Activated T-cell treated with anti-CD3 and anti-CD28 coated beads, Interleukin-2, amount 50 U/mL, for 72 hours (primary cell): Measurements from ENCODE around the gene CNTNAP2. TPM values are rescaled to one million over a fixed set of nuclear protein-coding genes. Genes with fewer than 3 reads are reported as not detected.

Source experiments
- ATAC-seq, 2 donors: fragments of 150-1000 bp; cut with Tn5 transposase; replicated peaks in 1 of 2; 2 replicates each; pipeline ENCODE4 v1.10.0; 2021; ENCODE audit warnings: moderate library complexity in 2 of 2, mild to moderate bottlenecking in 1 of 2
- DNase-seq, 2 donors: peaks; one replicate each; pipeline ENCODE4 v3.0.0; 2021 to 2022; ENCODE audit warnings: mixed read lengths in 1 of 2
- H3K27ac Mint-ChIP-seq: one replicate; pipeline ENCODE4 v1.8.0; 2022; ENCODE audit warnings: mild to moderate bottlenecking, moderate library complexity, mixed read lengths
- H3K27me3 Mint-ChIP-seq: one replicate; pipeline ENCODE4 v1.8.0; 2022; ENCODE audit warnings: low read depth, mixed read lengths
- H3K36me3 Mint-ChIP-seq, 2 donors: one replicate each; pipeline ENCODE4 v1.8.0; 2022; ENCODE audit warnings: mixed read lengths in 2 of 2, mild to moderate bottlenecking in 1 of 2; ENCODE audit not compliant: insufficient read depth in 2 of 2
- H3K4me1 Mint-ChIP-seq: one replicate; pipeline ENCODE4 v1.8.0; 2022; ENCODE audit warnings: low read depth, mixed read lengths
- H3K4me3 Mint-ChIP-seq, 2 donors: one replicate each; pipeline ENCODE4 v1.8.0; 2022; ENCODE audit warnings: mild to moderate bottlenecking in 2 of 2, mixed read lengths in 2 of 2, moderate library complexity in 2 of 2
- H3K9me3 Mint-ChIP-seq, 2 donors: one replicate each; pipeline ENCODE4 v1.8.0; 2022; ENCODE audit warnings: mixed read lengths in 2 of 2
- total RNA-seq, 2 donors: library from RNA; stranded (reverse); gene quantifications; one replicate each; pipeline ENCODE4 v1.2.3, GENCODE V29; 2022

The CNTNAP2 gene
- total RNA-seq, 2 donors from 2014 or later: not detected

DNA sequence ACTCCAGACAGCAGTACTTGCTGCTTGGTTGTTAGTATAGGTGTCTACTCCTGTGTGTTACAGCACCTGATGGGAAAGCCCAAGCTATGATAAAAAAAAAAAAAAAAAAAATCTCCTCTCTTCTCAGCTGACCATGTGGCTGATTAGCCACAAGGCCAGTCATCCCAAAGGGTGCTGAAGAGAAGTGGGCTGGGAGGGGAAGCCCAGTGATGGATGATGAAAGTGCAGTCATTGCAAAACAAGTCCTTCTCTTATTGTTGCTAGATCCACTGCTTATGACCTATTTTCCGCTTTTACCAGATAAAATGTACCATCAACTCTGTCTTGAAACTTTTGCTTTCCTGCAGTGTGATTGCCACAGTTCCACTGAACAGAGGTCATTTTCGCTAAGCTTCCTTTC is 1381.5 kb downstream of the CNTNAP2 start:
- H3K36me3 Mint-ChIP-seq: no peaks in the 10 kb centered on the region
- H3K9me3 Mint-ChIP-seq: no peaks in the 10 kb centered on the region
- no peaks in the 10 kb centered on the region for H3K27me3 Mint-ChIP-seq
- no peak overlapping the region for H3K27ac Mint-ChIP-seq
- ATAC-seq: no peak
- no peaks in the 10 kb centered on the region for H3K4me1 Mint-ChIP-seq
- DNase-seq: no peak
- H3K4me3 Mint-ChIP-seq: no peak overlapping the region

DNA sequence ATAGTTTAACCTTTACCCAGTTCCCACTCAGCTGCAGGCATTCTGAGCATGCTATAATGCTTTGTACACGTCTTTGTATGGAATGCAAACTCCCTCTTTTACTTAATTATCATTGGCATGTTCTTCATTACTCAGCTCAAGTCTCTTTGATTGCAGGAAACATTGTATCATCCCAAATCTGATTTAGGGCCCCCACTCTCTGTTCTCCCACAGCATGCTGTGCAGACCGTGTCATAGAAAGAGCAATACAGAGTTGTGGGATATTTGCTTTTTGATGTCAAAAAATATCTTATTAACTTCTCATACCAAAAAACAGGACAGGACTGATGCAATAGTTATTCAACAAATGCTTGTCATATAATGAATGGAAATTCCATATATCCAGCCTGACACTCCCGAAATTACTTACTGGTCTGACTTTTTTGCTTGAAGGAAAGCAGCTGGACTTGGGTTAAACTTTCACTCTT is 1392.5 kb downstream of the CNTNAP2 start:
- Mint-ChIP-seq H3K27me3 (no peaks in the 10 kb centered on the region), H3K9me3 (peaks cover 8 to 12% of the 10 kb centered on the region in 2 donors), H3K27ac (no peak overlapping the region), H3K4me1 (no peaks in the 10 kb centered on the region), H3K36me3 (no peaks in the 10 kb centered on the region), H3K4me3 (no peak overlapping the region)
- DNase-seq (no peak), ATAC-seq (no peak)

DNA sequence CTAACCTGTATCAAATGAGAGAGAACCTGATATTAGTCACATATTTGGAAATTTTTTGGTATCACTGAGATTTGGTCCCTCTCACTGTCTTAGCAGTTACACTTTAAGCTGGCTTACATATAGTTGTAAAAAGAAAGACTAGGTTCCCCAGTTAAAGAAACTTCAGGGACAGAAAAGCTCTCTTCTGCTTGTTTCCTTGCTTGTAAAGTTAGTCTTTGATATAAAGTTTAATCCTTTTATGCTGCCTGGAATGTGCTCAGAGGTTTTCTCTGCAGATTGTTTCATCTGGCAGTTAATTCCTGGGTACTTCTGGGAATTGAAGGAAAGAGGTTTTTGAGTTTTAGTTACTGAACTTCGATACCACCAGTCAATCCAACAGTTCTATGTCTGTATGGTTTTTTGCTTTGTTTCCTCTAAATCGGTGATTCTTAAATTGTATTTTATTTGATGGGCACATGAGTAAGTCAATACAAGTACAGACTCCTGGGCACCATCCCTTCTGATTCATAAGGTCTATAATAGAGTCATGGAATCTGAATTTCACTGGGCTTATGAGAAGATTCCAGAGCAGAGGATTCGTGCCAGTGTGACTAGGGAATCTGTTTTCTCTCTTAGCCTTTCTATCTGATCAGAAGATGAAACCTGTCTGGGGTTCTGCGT is 1393.1 kb downstream of the CNTNAP2 start:
- Mint-ChIP-seq H3K4me1 (no peaks in the 10 kb centered on the region), H3K4me3 (no peak overlapping the region), H3K27me3 (no peaks in the 10 kb centered on the region), H3K27ac (no peak overlapping the region), H3K9me3 (peaks cover 8 to 14% of the 10 kb centered on the region in 2 donors), H3K36me3 (no peaks in the 10 kb centered on the region)
- ATAC-seq (no peak), DNase-seq (no peak)

DNA sequence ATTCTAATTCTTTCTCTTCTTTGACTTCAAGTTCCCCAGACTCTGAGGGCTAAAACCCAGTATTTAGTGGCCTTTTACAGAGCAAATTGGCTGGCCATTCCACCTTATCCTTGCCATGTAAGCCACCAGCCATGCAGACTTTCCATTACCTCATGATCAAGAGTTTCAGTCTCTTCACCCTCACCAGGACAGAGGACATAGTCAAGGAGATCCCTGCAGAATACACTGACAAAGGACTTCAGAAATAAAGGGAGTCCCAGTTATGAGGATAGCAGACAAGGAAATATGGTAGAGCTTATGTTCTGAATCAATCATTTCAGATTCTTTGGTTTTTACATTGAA is 1393.6 kb downstream of the CNTNAP2 start:
- H3K27me3 Mint-ChIP-seq: no peaks in the 10 kb centered on the region

DNA sequence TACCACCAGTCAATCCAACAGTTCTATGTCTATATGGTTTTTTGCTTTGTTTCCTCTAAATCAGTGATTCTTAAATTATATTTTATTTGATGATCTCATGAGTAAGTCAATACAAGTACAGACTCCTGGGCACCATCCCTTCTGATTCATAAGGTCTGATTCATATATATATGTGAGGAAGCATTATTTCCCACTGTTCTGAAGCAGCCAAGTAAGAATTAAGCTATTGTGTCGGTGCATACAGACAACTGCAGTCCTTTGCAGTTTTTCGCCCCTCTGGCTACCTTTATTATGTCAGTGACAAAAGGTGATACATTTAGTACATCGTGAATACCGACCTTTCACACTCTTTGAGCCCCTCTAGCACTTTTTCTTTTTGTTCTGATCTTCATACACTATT is 1394.3 kb downstream of the CNTNAP2 start:
- no peak for DNase-seq
- ATAC-seq: no peak
- Mint-ChIP-seq H3K27ac (no peak overlapping the region), H3K4me3 (no peak overlapping the region), H3K4me1 (no peaks in the 10 kb centered on the region), H3K9me3 (peaks cover 8 to 13% of the 10 kb centered on the region in 2 donors), H3K36me3 (no peaks in the 10 kb centered on the region), H3K27me3 (no peaks in the 10 kb centered on the region)

More for the DNA sequence above, 1393.6 kb downstream of the CNTNAP2 start:
- Mint-ChIP-seq H3K4me1 (no peaks in the 10 kb centered on the region), H3K36me3 (no peaks in the 10 kb centered on the region), H3K9me3 (peaks cover 8 to 15% of the 10 kb centered on the region in 2 donors), H3K4me3 (no peak overlapping the region), H3K27ac (no peak overlapping the region)
- no peak for DNase-seq
- ATAC-seq: no peak

DNA sequence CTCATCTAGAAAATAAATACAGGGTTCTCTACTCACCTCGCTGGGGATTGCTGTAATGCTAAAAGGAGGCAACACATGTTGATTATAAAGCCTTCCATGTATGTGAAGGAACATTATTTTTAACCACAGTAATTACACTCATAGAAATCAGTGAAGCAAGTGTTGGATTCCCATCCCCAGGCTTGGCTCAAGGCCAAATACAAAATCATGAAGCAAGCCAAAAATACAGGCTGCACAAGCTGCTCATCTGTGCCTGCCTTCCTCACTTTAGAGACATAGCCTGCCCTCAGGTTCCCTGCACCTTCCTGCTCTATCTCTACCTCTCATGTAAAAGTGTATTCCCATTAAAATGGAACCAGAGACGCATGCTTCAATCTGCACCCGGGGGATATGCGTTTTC is 1396.8 kb downstream of the CNTNAP2 start:
- Mint-ChIP-seq H3K27ac (no peak overlapping the region), H3K4me3 (no peak overlapping the region), H3K4me1 (no peaks in the 10 kb centered on the region), H3K27me3 (no peaks in the 10 kb centered on the region), H3K9me3 (peaks cover 6 to 7% of the 10 kb centered on the region in 2 donors), H3K36me3 (no peaks in the 10 kb centered on the region)
- DNase-seq (no peak), ATAC-seq (no peak)

DNA sequence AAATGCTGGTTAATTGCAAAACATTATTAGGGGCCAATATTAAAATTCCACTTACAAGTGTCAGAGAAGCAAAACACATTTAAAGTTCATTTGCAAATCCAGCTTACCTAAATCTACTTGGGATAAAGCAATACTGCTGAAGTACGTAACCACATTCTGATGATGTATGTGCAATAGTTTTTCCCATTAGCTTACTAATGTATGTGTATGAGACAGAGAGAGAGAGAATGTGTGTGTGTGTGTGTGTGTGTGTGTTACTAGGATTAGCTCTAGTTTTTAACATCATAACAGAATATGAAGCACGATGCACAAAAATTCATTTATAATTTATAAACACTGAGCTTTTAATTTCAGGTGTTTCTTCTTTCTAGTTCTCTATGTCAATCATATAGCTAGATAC is 1399.8 kb downstream of the CNTNAP2 start:
- H3K4me1 Mint-ChIP-seq: no peaks in the 10 kb centered on the region
- no peaks in the 10 kb centered on the region for H3K36me3 Mint-ChIP-seq
- H3K27me3 Mint-ChIP-seq: no peaks in the 10 kb centered on the region
- no peak for DNase-seq
- peaks cover 3% of the 10 kb centered on the region in 2 donors for H3K9me3 Mint-ChIP-seq
- no peak overlapping the region for H3K27ac Mint-ChIP-seq
- ATAC-seq: no peak
- H3K4me3 Mint-ChIP-seq: no peak overlapping the region

DNA sequence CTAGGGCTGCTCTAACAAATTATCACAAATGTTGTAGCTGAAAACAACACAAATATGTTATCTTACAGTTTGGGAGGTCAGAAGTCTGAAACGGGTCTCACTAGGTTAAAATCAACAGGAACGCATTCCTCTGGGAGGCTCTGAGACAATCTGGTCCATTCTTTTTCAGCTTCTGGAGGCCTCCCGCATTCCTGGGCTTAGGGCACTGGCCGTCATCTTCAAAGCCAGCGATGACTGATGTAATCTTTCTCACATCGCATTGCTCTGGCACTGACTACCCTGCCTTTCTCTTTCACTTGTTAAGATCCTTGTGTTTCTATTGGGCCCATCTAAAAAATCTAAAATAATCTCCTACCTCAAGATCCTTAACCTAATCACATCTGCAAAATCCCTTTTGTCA is 1402.5 kb downstream of the CNTNAP2 start:
- DNase-seq (no peak), ATAC-seq (no peak)
- Mint-ChIP-seq H3K4me3 (no peak overlapping the region), H3K27ac (peak overlapping the region; percentile 4), H3K36me3 (no peaks in the 10 kb centered on the region), H3K4me1 (no peaks in the 10 kb centered on the region), H3K27me3 (no peaks in the 10 kb centered on the region), H3K9me3 (peaks cover 2 to 3% of the 10 kb centered on the region in 2 donors)

DNA sequence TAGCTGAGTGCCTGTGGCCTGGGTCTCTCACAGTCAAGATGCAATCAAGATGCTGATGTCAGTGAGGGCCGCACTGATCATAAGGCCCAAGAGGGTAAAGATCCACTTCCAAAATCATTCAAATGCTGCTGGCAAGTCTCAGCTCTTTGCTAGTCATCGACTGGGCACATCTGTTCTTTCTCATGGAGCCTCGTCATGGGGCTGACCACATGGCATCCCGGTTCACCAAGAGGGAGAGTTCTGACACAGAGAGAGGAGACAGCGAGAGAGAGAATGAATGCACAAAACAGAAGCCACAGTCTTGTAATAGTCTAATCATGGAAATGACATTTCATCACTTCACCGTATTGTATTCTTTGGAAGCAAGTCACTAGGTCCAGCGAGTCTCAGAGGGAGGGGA is 1406.5 kb downstream of the CNTNAP2 start:
- Mint-ChIP-seq H3K27me3 (no peaks in the 10 kb centered on the region), H3K36me3 (no peaks in the 10 kb centered on the region), H3K27ac (no peak overlapping the region), H3K4me3 (no peak overlapping the region), H3K4me1 (no peaks in the 10 kb centered on the region), H3K9me3 (peaks cover 0 to under 1% of the 10 kb centered on the region in 2 donors)
- DNase-seq: no peak
- ATAC-seq: no peak

DNA sequence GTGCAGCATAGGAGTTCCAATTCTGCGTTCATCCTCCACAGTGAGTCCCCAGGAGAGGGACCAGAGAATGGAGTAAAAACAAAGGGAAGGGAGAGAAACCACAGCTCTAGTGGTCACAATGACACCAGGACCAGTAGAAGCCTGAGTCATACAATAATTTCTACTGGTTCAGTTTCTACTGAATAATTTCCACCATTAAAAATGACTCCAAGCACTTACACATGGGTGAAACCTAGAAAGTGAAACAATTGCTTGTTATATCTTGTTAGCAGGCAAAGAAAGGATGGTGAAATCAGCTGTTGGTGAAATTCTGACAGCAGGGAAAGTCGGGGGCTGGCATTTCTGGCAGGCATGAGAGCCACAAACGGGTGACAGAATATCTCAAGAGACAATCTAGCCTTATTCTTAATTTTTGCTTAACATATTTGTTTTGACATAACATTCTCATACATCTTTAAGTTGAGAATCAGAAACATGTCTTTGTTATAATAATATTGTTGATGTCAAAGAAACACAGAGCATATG is 1408.2 kb downstream of the CNTNAP2 start:
- DNase-seq: no peak
- Mint-ChIP-seq H3K36me3 (no peaks in the 10 kb centered on the region), H3K27me3 (no peaks in the 10 kb centered on the region), H3K9me3 (peaks cover 0 to 3% of the 10 kb centered on the region in 2 donors), H3K4me3 (no peak overlapping the region), H3K4me1 (no peaks in the 10 kb centered on the region), H3K27ac (no peak overlapping the region)
- no peak for ATAC-seq

DNA sequence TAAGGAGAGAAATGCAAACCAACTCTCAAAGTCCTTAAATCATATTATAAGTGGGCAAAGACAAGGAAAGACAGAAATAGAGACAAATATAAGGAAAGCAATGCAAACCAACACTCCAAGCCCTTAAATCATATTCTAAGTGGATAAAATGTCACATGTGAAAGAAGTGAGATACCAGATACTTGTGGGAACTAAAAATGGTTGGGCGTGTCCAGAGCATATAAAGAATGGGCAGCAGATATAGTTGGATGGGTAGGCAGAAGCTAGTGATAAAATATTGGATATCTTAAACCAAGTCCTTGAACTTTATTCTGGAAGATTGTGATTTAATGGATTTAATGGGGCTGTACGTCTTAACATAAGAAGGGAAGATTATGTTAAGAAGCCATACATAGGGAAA is 1408.7 kb downstream of the CNTNAP2 start:
- Mint-ChIP-seq H3K27ac (no peak overlapping the region), H3K36me3 (no peaks in the 10 kb centered on the region), H3K27me3 (no peaks in the 10 kb centered on the region), H3K4me3 (no peak overlapping the region), H3K4me1 (no peaks in the 10 kb centered on the region), H3K9me3 (peaks cover 0 to 3% of the 10 kb centered on the region in 2 donors)
- ATAC-seq: no peak
- DNase-seq: no peak

DNA sequence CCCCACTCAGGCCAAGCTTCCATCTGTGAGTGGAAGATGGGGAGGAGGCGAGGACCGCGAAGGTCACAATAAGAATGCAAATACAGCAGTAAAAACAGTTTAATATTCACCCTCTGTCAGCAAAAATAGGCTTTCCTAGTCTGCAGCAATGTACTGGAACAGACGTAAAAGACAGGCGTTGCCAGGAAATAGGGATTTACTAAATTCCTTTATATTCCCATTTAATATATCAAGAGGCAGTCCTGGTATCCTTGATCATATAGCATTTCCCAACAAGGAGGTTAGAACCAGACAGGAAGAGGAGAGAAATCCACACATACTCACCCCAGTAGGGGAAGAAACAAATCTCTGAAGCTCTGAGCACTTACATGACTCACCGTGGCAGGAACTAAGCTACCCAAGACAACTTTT is 1419.1 kb downstream of the CNTNAP2 start:
- peaks cover 6 to 9% of the 10 kb centered on the region in 2 donors for H3K9me3 Mint-ChIP-seq
- H3K27me3 Mint-ChIP-seq: no peaks in the 10 kb centered on the region
- no peak overlapping the region for H3K4me3 Mint-ChIP-seq
- H3K27ac Mint-ChIP-seq: no peak overlapping the region
- DNase-seq (no peak), ATAC-seq (no peak)
- H3K4me1 Mint-ChIP-seq: no peaks in the 10 kb centered on the region
- no peaks in the 10 kb centered on the region for H3K36me3 Mint-ChIP-seq

DNA sequence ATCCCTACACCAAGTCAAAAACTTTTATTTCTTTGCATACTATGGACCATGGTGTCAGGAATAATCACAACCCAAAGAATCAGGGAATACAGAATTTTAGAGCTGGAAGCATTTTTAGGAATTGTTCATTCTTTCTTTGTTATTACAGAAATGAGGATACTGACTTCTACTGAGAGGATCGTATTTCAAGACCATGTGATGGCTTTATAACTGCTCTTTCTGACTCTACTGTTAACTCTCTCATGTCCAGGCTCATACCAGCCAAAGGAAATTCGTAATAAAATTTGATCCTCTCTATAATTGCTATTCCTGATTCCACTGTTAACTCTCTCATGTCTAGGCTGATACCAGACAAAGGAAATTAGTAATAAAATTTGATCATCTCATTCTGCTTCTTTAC is 1423.1 kb downstream of the CNTNAP2 start:
- no peak for DNase-seq
- no peak for ATAC-seq
- H3K36me3 Mint-ChIP-seq: no peaks in the 10 kb centered on the region
- no peak overlapping the region for H3K27ac Mint-ChIP-seq
- H3K9me3 Mint-ChIP-seq: peaks cover 10 to 11% of the 10 kb centered on the region in 2 donors
- H3K4me3 Mint-ChIP-seq: no peak overlapping the region
- H3K27me3 Mint-ChIP-seq: no peaks in the 10 kb centered on the region
- H3K4me1 Mint-ChIP-seq: no peaks in the 10 kb centered on the region

DNA sequence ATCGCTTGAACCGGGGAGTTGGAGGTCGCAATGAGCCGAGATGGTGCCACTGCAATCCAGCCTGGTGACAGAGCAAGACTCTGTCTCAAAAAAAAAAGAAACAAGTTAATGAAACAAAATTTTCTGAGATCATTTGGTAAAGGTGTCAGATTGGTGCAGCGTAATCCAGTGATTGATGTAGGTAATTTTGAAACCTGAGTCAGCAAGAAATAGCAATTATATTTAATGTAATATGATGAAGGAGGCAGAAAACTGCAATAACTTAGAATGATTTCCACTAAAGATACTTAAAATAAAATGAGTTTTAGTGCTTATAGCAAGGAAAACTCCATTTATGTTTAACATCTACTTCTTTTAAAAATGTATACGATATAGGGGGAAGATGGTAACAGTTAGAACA is 1424.1 kb downstream of the CNTNAP2 start:
- Mint-ChIP-seq H3K4me1 (no peaks in the 10 kb centered on the region), H3K27ac (no peak overlapping the region), H3K36me3 (no peaks in the 10 kb centered on the region), H3K27me3 (no peaks in the 10 kb centered on the region), H3K9me3 (peaks cover 11 to 13% of the 10 kb centered on the region in 2 donors), H3K4me3 (no peak overlapping the region)
- DNase-seq (no peak), ATAC-seq (no peak)
